PC-9 (cell line): ENCODE measurements around the gene C9orf153.

Experiments
- CTCF ChIP-seq: fragments of 200-600 bp; sonication (generic); conservative IDR thresholded peaks from 2 replicates; pipeline ENCODE4 v1.6.1; 2017; ENCODE audit warnings: mixed run types, antibody characterized with exemption, mild to moderate bottlenecking, moderate library complexity
- EZH2 ChIP-seq: fragments of 200-600 bp; sonication (generic); IDR thresholded peaks from 2 replicates; pipeline ENCODE4 v1.8.0; 2017; ENCODE audit warnings: antibody characterized with exemption, low read depth

GRCh38 chr9:86176468-86176867, 83.0 kb downstream of the C9orf153 start:
- TF ChIP-seq CTCF: no peak
- no peak for TF ChIP-seq EZH2
